HG03025 (cell line): Measurements from ENCODE around the gene VOPP1.

ENCODE experiments used
- ATAC-seq: cut with Tn5 transposase; IDR thresholded peaks from one replicate; pipeline ENCODE4 v1.9.1; 2021; ENCODE audit warnings: mild to moderate bottlenecking, moderate library complexity; ENCODE audit not compliant: unreplicated experiment, low FRiP score

Gene VOPP1

GRCh38 chr7:55497521-55497920 lies 74.8 kb downstream of the VOPP1 start:
- ATAC-seq, result no peak

- no peak for ATAC-seq
Observed at GRCh38 chr7:55496906-55497305, 75.4 kb downstream of the VOPP1 start.

- ATAC-seq, result no peak
Observed at GRCh38 chr7:55494951-55495350, 77.4 kb downstream of the VOPP1 start.

GRCh38 chr7:55493408-55493807 lies 78.9 kb downstream of the VOPP1 start:
- ATAC-seq, result no peak

- no peak for ATAC-seq
Observed at GRCh38 chr7:55491346-55491745, 81.0 kb downstream of the VOPP1 start.

- no peak for ATAC-seq
Observed at GRCh38 chr7:55490099-55490498, 82.2 kb downstream of the VOPP1 start.

- ATAC-seq, result no peak
Observed at GRCh38 chr7:55489552-55489951, 82.8 kb downstream of the VOPP1 start.

GRCh38 chr7:55488804-55489340 lies 83.4 kb downstream of the VOPP1 start:
- ATAC-seq, result no peak

- ATAC-seq, result no peak
Observed at GRCh38 chr7:55488216-55488615, 84.1 kb downstream of the VOPP1 start.

GRCh38 chr7:55486991-55487390 lies 85.3 kb downstream of the VOPP1 start:
- no peak for ATAC-seq

- ATAC-seq, result no peak
Observed at GRCh38 chr7:55486192-55486590, 86.1 kb downstream of the VOPP1 start.

- ATAC-seq, result no peak
Observed at GRCh38 chr7:55485501-55486191, 86.7 kb downstream of the VOPP1 start.

GRCh38 chr7:55484834-55485233 lies 87.5 kb downstream of the VOPP1 start:
- ATAC-seq, result no peak

- ATAC-seq, result no peak
Observed at GRCh38 chr7:55484241-55484640, 88.1 kb downstream of the VOPP1 start.

GRCh38 chr7:55483046-55483445 lies 89.3 kb downstream of the VOPP1 start:
- ATAC-seq, result no peak

GRCh38 chr7:55481155-55481554 lies 91.1 kb downstream of the VOPP1 start:
- no peak for ATAC-seq

- ATAC-seq, result no peak
Observed at GRCh38 chr7:55478700-55479099, 93.6 kb downstream of the VOPP1 start.

- no peak for ATAC-seq
Observed at GRCh38 chr7:55477781-55478374, 94.4 kb downstream of the VOPP1 start.

- no peak for ATAC-seq
Observed at GRCh38 chr7:55476852-55477780, 95.2 kb downstream of the VOPP1 start.

GRCh38 chr7:55475855-55476803 lies 96.2 kb downstream of the VOPP1 start:
- no peak for ATAC-seq
